PC-3 (cell line): ENCODE results near the gene TMEM87B. TPM values are rescaled to one million over a fixed set of nuclear protein-coding genes. Genes with fewer than 3 reads are reported as not detected.

Experiments used
- ATAC-seq: fragments of 200-7000 bp; cut with Tn5 transposase; 2 replicates; pipeline ENCODE4 v1.9.1; 2020; ENCODE audit warnings: mild to moderate bottlenecking, moderate library complexity
- BruUV-seq: library from RNA; stranded (reverse); fragments of 400-500 nt; replicated peaks from 2 replicates; lab custom pipeline; 2021; lab: Mats Ljungman, UMichigan
- CTCF ChIA-PET: fragments of 300-600 bp; sonication (Branson Sonifier 250); formaldehyde crosslinking; loops from one replicate; lab custom pipeline; 2022; ENCODE audit warnings: antibody characterized with exemption; lab: Charles Lee
- POLR2A ChIA-PET: fragments of 300-600 bp; sonication (Branson Sonifier 250); formaldehyde crosslinking; loops from one replicate; lab custom pipeline; 2022; ENCODE audit warnings: antibody characterized with exemption; ENCODE audit not compliant: unreplicated experiment; lab: Charles Lee
- DNase-seq: peaks from one replicate; pipeline ENCODE4 v3.0.0-alpha.2; 2015
- H2AFZ ChIP-seq: fragments of 300-600 bp; sonication (generic); 2 replicates; pipeline ENCODE4 v1.6.0; 2016; ENCODE audit warnings: antibody characterized with exemption, low read length
- H3F3A ChIP-seq: fragments of 300-600 bp; sonication (generic); one replicate; pipeline ENCODE4 v1.6.0; 2017; ENCODE audit warnings: antibody characterized with exemption, low read length, control low read depth, mild to moderate bottlenecking; ENCODE audit not compliant: unreplicated experiment
- H3K27ac ChIP-seq: fragments of 300-600 bp; sonication (generic); 2 replicates; pipeline ENCODE4 v1.5.1; 2016; ENCODE audit warnings: mild to moderate bottlenecking, low read length
- H3K27me3 ChIP-seq: fragments of 300-600 bp; sonication (generic); 2 replicates; pipeline ENCODE4 v1.6.1; 2016; ENCODE audit warnings: low read length, mixed read lengths
- H3K36me3 ChIP-seq: fragments of 300-600 bp; sonication (generic); 2 replicates; pipeline ENCODE4 v1.6.1; 2016; ENCODE audit warnings: low read depth, mixed run types, low read length, mixed read lengths
- H3K4me1 ChIP-seq: fragments of 300-600 bp; sonication (generic); 2 replicates; pipeline ENCODE4 v1.5.1; 2016; ENCODE audit warnings: low read length; ENCODE audit not compliant: insufficient read depth
- H3K4me2 ChIP-seq: fragments of 300-600 bp; sonication (generic); 2 replicates; pipeline ENCODE4 v1.6.0; 2016; ENCODE audit warnings: low read length
- H3K4me3 ChIP-seq: fragments of 300-600 bp; sonication (generic); 2 replicates; pipeline ENCODE4 v1.5.1; 2016; ENCODE audit warnings: mild to moderate bottlenecking, low read length, mixed read lengths
- H3K79me2 ChIP-seq: fragments of 300-600 bp; sonication (generic); 2 replicates; pipeline ENCODE4 v1.6.1; 2017; ENCODE audit warnings: low read length, mixed read lengths
- H3K9ac ChIP-seq: fragments of 300-600 bp; sonication (generic); 2 replicates; pipeline ENCODE4 v1.6.0; 2016; ENCODE audit warnings: mild to moderate bottlenecking, low read length
- H3K9me2 ChIP-seq: fragments of 300-600 bp; sonication (generic); replicated peaks from 2 replicates; pipeline ENCODE4 v1.6.1; 2016; ENCODE audit warnings: mixed run types, low read length, mixed read lengths
- H3K9me3 ChIP-seq: fragments of 300-600 bp; sonication (generic); 2 replicates; pipeline ENCODE4 v1.6.1; 2016; ENCODE audit warnings: low read length, mixed read lengths
- H4K20me1 ChIP-seq: fragments of 300-600 bp; sonication (generic); 2 replicates; pipeline ENCODE4 v1.6.1; 2016; ENCODE audit warnings: low read length, mixed read lengths
- CTCF ChIP-seq: fragments of 300-600 bp; sonication (generic); conservative IDR thresholded peaks from 2 replicates; pipeline ENCODE4 v1.5.1; 2017; ENCODE audit warnings: antibody characterized with exemption, low read depth, mild to moderate bottlenecking, low read length
- EZH2 ChIP-seq: fragments of 300-600 bp; sonication (generic); IDR thresholded peaks from one replicate; pipeline ENCODE4 v1.6.1; 2017; ENCODE audit warnings: antibody characterized with exemption, mild to moderate bottlenecking, low read length; ENCODE audit not compliant: unreplicated experiment
- EZH2phosphoT487 ChIP-seq: fragments of 300-600 bp; sonication (generic); IDR thresholded peaks from 2 replicates; pipeline ENCODE4 v1.6.1; 2018; ENCODE audit warnings: mild to moderate bottlenecking, antibody characterized with exemption, low read length, borderline replicate concordance
- intact Hi-C: fragments of 100-400 bp; cut with micrococcal nuclease; formaldehyde crosslinking; loops from 2 replicates; pipeline ENCODE4 v1.9.0; 2023
- total RNA-seq: library from RNA; depleted of rRNA; stranded (reverse); fragments of >200 nt; gene quantifications from 2 replicates; pipeline ENCODE4 v1.2.3, GENCODE V29; 2014

Gene TMEM87B
- total RNA-seq, 1 experiment from 2014 or later, result 11.2 TPM

- ChIA-PET POLR2A (no interaction called here), CTCF (no interaction called here)
- H3K9me3 ChIP-seq, result no peaks in the 10 kb centered on the region
- no peak for TF ChIP-seq EZH2phosphoT487
- no peak for TF ChIP-seq EZH2
- no peak for TF ChIP-seq CTCF
- H3K9me2 ChIP-seq, result no peaks in the 10 kb centered on the region
- H3K79me2 ChIP-seq, result no peaks in the 10 kb centered on the region
- intact Hi-C loops, result no loop called here
- H3K9ac ChIP-seq, result no peak overlapping the region
- no TSS peak for BruUV-seq
- H2AFZ ChIP-seq, result no peak overlapping the region
- no peaks in the 10 kb centered on the region for H3K36me3 ChIP-seq
- H3K4me3 ChIP-seq, result no peak overlapping the region
- no peak overlapping the region for H3K27ac ChIP-seq
- ATAC-seq (no peak), DNase-seq (no peak)
- H3F3A ChIP-seq, result no peaks in the 10 kb centered on the region
- H3K4me2 ChIP-seq, result no peak overlapping the region
- H3K27me3 ChIP-seq, result no peaks in the 10 kb centered on the region
- H3K4me1 ChIP-seq, result peaks cover 5% of the 10 kb centered on the region
- no peaks in the 10 kb centered on the region for H4K20me1 ChIP-seq
Observed at GRCh38 chr2:112142525-112143078, 87.5 kb downstream of the TMEM87B start.

GRCh38 chr2:112143150-112143549 lies 88.1 kb downstream of the TMEM87B start:
- Histone ChIP-seq H2AFZ (no peak overlapping the region), H3K27ac (no peak overlapping the region), H3K9me2 (no peaks in the 10 kb centered on the region), H3K4me1 (no peaks in the 10 kb centered on the region), H3K4me2 (no peak overlapping the region), H3K36me3 (no peaks in the 10 kb centered on the region), H3K79me2 (no peaks in the 10 kb centered on the region), H3F3A (no peaks in the 10 kb centered on the region), H3K4me3 (no peak overlapping the region), H4K20me1 (no peaks in the 10 kb centered on the region), H3K9ac (no peak overlapping the region), H3K9me3 (no peaks in the 10 kb centered on the region), H3K27me3 (no peaks in the 10 kb centered on the region)
- no TSS peak for BruUV-seq
- ATAC-seq, result no peak
- ChIA-PET POLR2A (no interaction called here), CTCF (no interaction called here)
- no peak for TF ChIP-seq CTCF
- TF ChIP-seq EZH2, result no peak
- no peak for TF ChIP-seq EZH2phosphoT487
- intact Hi-C loops, result no loop called here
- DNase-seq, result no peak

DNA sequence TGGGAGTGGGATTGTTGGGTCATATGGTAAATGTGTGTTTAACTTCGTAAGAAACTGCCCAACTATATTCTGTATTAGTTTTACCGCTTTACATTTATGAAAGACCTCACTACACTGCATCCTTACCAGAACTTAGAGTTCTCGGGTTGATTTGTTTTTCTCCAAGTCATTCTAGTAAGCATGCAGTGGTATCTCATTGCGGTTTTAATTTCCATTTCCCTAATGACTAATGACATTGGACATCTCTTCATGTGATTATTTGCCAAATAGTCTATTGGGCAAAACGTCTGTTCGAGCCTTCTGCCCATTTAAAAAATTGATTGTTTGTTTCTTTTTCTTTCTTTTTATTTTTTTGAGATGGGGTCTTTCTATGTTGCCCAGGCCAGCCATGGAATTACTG lies 89.9 kb downstream of the TMEM87B start:
- no peaks in the 10 kb centered on the region for H3F3A ChIP-seq
- H3K9me3 ChIP-seq, result no peaks in the 10 kb centered on the region
- no peak overlapping the region for H3K4me3 ChIP-seq
- H3K27me3 ChIP-seq, result no peaks in the 10 kb centered on the region
- POLR2A ChIA-PET, result no interaction called here
- H3K4me2 ChIP-seq, result no peak overlapping the region
- no peak overlapping the region for H3K27ac ChIP-seq
- H3K4me1 ChIP-seq, result no peaks in the 10 kb centered on the region
- no peak for ATAC-seq
- H3K36me3 ChIP-seq, result no peaks in the 10 kb centered on the region
- no peak overlapping the region for H3K9ac ChIP-seq
- H3K9me2 ChIP-seq, result no peaks in the 10 kb centered on the region
- H3K79me2 ChIP-seq, result no peaks in the 10 kb centered on the region
- intact Hi-C loops, result no loop called here
- CTCF ChIA-PET, result no interaction called here
- DNase-seq, result no peak
- no TSS peak for BruUV-seq
- no peak for TF ChIP-seq EZH2phosphoT487
- TF ChIP-seq CTCF, result no peak
- no peak for TF ChIP-seq EZH2
- no peaks in the 10 kb centered on the region for H4K20me1 ChIP-seq
- H2AFZ ChIP-seq, result no peak overlapping the region
